IMR-90 (cell line): Measurements from ENCODE around the gene LHFPL3. TPM values are rescaled to one million over a fixed set of nuclear protein-coding genes. Genes with fewer than 3 reads are reported as not detected.

Source experiments
- ATAC-seq: fragments of 200-7000 bp; cut with Tn5 transposase; 2 replicates; pipeline ENCODE4 v1.9.1; 2020; ENCODE audit warnings: low read depth, mild to moderate bottlenecking, moderate library complexity
- BruUV-seq: library from RNA; stranded (reverse); fragments of 400-500 nt; replicated peaks from 2 replicates; lab custom pipeline; 2021; lab: Mats Ljungman, UMichigan
- CTCF ChIA-PET: fragments of 300-600 bp; formaldehyde crosslinking; extraction: SDS; loops from one replicate; lab custom pipeline; 2021; ENCODE audit warnings: antibody characterized with exemption; lab: Yijun Ruan, JAX
- POLR2A ChIA-PET: fragments of 300-600 bp; sonication (Branson Sonifier 250); formaldehyde crosslinking; loops from one replicate; lab custom pipeline; 2022; ENCODE audit warnings: antibody characterized with exemption; ENCODE audit not compliant: unreplicated experiment; lab: Charles Lee
- DNase-seq: peaks from one replicate; pipeline ENCODE4 v3.0.0; 2013
- H2AFZ ChIP-seq: replicated peaks from 2 replicates; pipeline ENCODE3; 2013; ENCODE audit warnings: low read length, mild to moderate bottlenecking; ENCODE audit not compliant: poor library complexity
- H2AK5ac ChIP-seq: 2 replicates; pipeline ENCODE4 v1.6.1; 2013; ENCODE audit warnings: low read depth, low read length, inconsistent platforms
- H2AK9ac ChIP-seq: replicated peaks from 2 replicates; pipeline ENCODE3; 2013; ENCODE audit warnings: mild to moderate bottlenecking, low read depth, low read length, moderate library complexity; ENCODE audit not compliant: poor library complexity
- H2BK120ac ChIP-seq: 2 replicates; pipeline ENCODE4 v1.6.1; 2013; ENCODE audit warnings: low read depth, low read length, inconsistent platforms
- H2BK15ac ChIP-seq: 3 replicates; pipeline ENCODE4 v1.6.1; 2013; ENCODE audit warnings: low read depth, low read length, inconsistent platforms
- H2BK20ac ChIP-seq: 2 replicates; pipeline ENCODE4 v1.6.1; 2013; ENCODE audit warnings: low read depth, mild to moderate bottlenecking, inconsistent platforms, low read length, moderate library complexity
- H2BK5ac ChIP-seq: 2 replicates; pipeline ENCODE4 v1.6.1; 2013; ENCODE audit warnings: mild to moderate bottlenecking, low read depth, low read length, inconsistent platforms; ENCODE audit not compliant: poor library complexity, severe bottlenecking
- H3K14ac ChIP-seq: replicated peaks from 2 replicates; pipeline ENCODE4 v1.6.1; 2013; ENCODE audit warnings: low read depth, low read length, inconsistent platforms
- H3K18ac ChIP-seq: 2 replicates; pipeline ENCODE4 v1.6.1; 2013; ENCODE audit warnings: low read depth, low read length, control low read depth
- H3K23ac ChIP-seq: 2 replicates; pipeline ENCODE4 v1.6.1; 2013; ENCODE audit warnings: low read depth, low read length, inconsistent platforms
- H3K27ac ChIP-seq: 2 replicates; pipeline ENCODE4 v1.5.1; 2013; ENCODE audit warnings: mild to moderate bottlenecking, control low read depth, low read length; ENCODE audit not compliant: insufficient read depth
- H3K27me3 ChIP-seq: 2 replicates; pipeline ENCODE4 v1.6.1; 2013; ENCODE audit warnings: low read length; ENCODE audit not compliant: control insufficient read depth, insufficient read depth
- H3K36me3 ChIP-seq: 2 replicates; pipeline ENCODE4 v1.6.1; 2013; ENCODE audit warnings: low read length, mixed read lengths; ENCODE audit not compliant: control insufficient read depth, insufficient read depth
- H3K4ac ChIP-seq: 2 replicates; pipeline ENCODE4 v1.6.1; 2013; ENCODE audit warnings: low read depth, low read length, inconsistent platforms
- H3K4me1 ChIP-seq: 2 replicates; pipeline ENCODE4 v1.6.1; 2013; ENCODE audit warnings: low read length, mixed read lengths; ENCODE audit not compliant: control insufficient read depth, insufficient read depth
- H3K4me2 ChIP-seq: 2 replicates; pipeline ENCODE4 v1.6.1; 2013; ENCODE audit warnings: low read depth, mild to moderate bottlenecking, control low read depth, low read length, moderate library complexity
- H3K4me3 ChIP-seq: 2 replicates; pipeline ENCODE4 v1.5.1; 2013; ENCODE audit warnings: low read depth, mild to moderate bottlenecking, control low read depth, low read length, moderate library complexity; ENCODE audit not compliant: insufficient read depth
- H3K56ac ChIP-seq: 2 replicates; pipeline ENCODE4 v1.6.1; 2013; ENCODE audit warnings: low read length, inconsistent platforms; ENCODE audit not compliant: insufficient read depth; ENCODE audit errors: extremely low read depth
- H3K79me1 ChIP-seq, 2 experiments: 2 replicates each; pipeline ENCODE4 v1.6.1; 2013; ENCODE audit warnings: low read length in 2 of 2, inconsistent platforms in 1 of 2, low read depth in 1 of 2
- H3K9ac ChIP-seq: 2 replicates; pipeline ENCODE4 v1.6.1; 2013; ENCODE audit warnings: low read depth, low read length, control low read depth
- H3K9me1 ChIP-seq: 2 replicates; pipeline ENCODE4 v1.6.1; 2013; ENCODE audit warnings: low read length, inconsistent platforms; ENCODE audit not compliant: insufficient read depth
- H3K9me3 ChIP-seq: 2 replicates; pipeline ENCODE4 v1.6.1; 2013; ENCODE audit warnings: low read length; ENCODE audit not compliant: control insufficient read depth, insufficient read depth
- H4K20me1 ChIP-seq: 2 replicates; pipeline ENCODE4 v1.6.1; 2013; ENCODE audit warnings: low read length, inconsistent platforms; ENCODE audit not compliant: insufficient read depth
- H4K5ac ChIP-seq: 2 replicates; pipeline ENCODE4 v1.6.1; 2013; ENCODE audit warnings: mild to moderate bottlenecking, low read depth, low read length, control low read depth
- H4K8ac ChIP-seq, 2 experiments: 2 replicates each; pipeline ENCODE4 v1.6.1; 2013; ENCODE audit warnings: low read depth in 2 of 2, low read length in 2 of 2, control low read depth in 1 of 2, inconsistent platforms in 1 of 2
- H4K91ac ChIP-seq: 2 replicates; pipeline ENCODE4 v1.6.1; 2013; ENCODE audit warnings: low read depth, low read length, inconsistent platforms; ENCODE audit not compliant: insufficient read depth
- BHLHE40 ChIP-seq: fragments of 150-350 bp; IDR thresholded peaks from 2 replicates; pipeline ENCODE4 v1.6.1; 2016; ENCODE audit warnings: mild to moderate bottlenecking, low read depth, low read length
- CEBPB ChIP-seq: IDR thresholded peaks from 2 replicates; pipeline ENCODE4 v1.6.1; 2012; ENCODE audit warnings: low read depth, low read length, improper control_type of control experiment
- CHD1 ChIP-seq: IDR thresholded peaks from 2 replicates; pipeline ENCODE4 v1.6.1; 2012; ENCODE audit warnings: low read depth, low read length, improper control_type of control experiment
- FOS ChIP-seq: fragments of 150-350 bp; IDR thresholded peaks from 2 replicates; pipeline ENCODE4 v1.6.1; 2016; ENCODE audit warnings: low read depth, low read length
- MAFK ChIP-seq: IDR thresholded peaks from 2 replicates; pipeline ENCODE4 v1.6.1; 2012; ENCODE audit warnings: low read depth, low read length, improper control_type of control experiment
- MAZ ChIP-seq: IDR thresholded peaks from 2 replicates; pipeline ENCODE4 v1.6.1; 2012; ENCODE audit warnings: low read depth, mild to moderate bottlenecking, low read length, improper control_type of control experiment, moderate library complexity, borderline replicate concordance
- MXI1 ChIP-seq: IDR thresholded peaks from 2 replicates; pipeline ENCODE4 v1.6.1; 2012; ENCODE audit warnings: low read depth, mild to moderate bottlenecking, low read length, moderate library complexity, borderline replicate concordance
- NFE2L2 ChIP-seq: fragments of 150-350 bp; IDR thresholded peaks from 2 replicates; pipeline ENCODE4 v1.6.1; 2016; ENCODE audit warnings: low read depth, mild to moderate bottlenecking, low read length
- POLR2A ChIP-seq: IDR thresholded peaks from 2 replicates; pipeline ENCODE4 v1.6.1; 2012; ENCODE audit warnings: mild to moderate bottlenecking, low read depth, low read length
- RAD21 ChIP-seq: IDR thresholded peaks from 2 replicates; pipeline ENCODE4 v1.6.1; 2012; ENCODE audit warnings: low read length, improper control_type of control experiment
- RCOR1 ChIP-seq: IDR thresholded peaks from 2 replicates; pipeline ENCODE4 v1.6.1; 2012; ENCODE audit warnings: mild to moderate bottlenecking, low read length, improper control_type of control experiment; ENCODE audit not compliant: insufficient replicate concordance
- RFX5 ChIP-seq: IDR thresholded peaks from 2 replicates; pipeline ENCODE4 v1.8.0; 2012; ENCODE audit warnings: low read depth, mild to moderate bottlenecking, low read length, moderate library complexity
- WGBS, 2 experiments: methylation state at CpG; one replicate each; pipeline versions ENCODE4 v1.1.5 to v1.1.7; 2013; ENCODE audit warnings: missing lambda C conversion rate in 2 of 2; ENCODE audit not compliant: insufficient read length in 1 of 2; ENCODE audit errors: extremely low coverage in 2 of 2; 5-methylcytosine and 5-hydroxymethylcytosine counted together
- dilution Hi-C: fragments of 300-500 bp; cut with HindIII; formaldehyde crosslinking; loops from one replicate; pipeline ENCODE4 v1.14.3; 2018; ENCODE audit warnings: low sequenced_read_pairs; ENCODE audit not compliant: unreplicated experiment
- in situ Hi-C: fragments of 300-500 bp; cut with MboI; formaldehyde crosslinking; loops from 3 replicates; pipeline ENCODE4 v1.14.3; 2019; ENCODE audit warnings: low sequenced_read_pairs, inconsistent platforms, mixed read lengths
- intact Hi-C: fragments of 100-400 bp; cut with micrococcal nuclease; formaldehyde crosslinking; loops from 2 replicates; pipeline ENCODE4 v1.10.0; 2022
- polyA plus RNA-seq, 3 experiments: library from polyadenylated mRNA; depleted of rRNA; stranded (reverse); fragments of >200 nt; gene quantifications; 2 replicates each; pipeline ENCODE4 v1.2.3, GENCODE V29; 2012; ENCODE audit warnings: low replicate concordance in 1 of 3
- total RNA-seq: library from RNA; depleted of rRNA; stranded (reverse); fragments of >200 nt; gene quantifications from 2 replicates; pipeline ENCODE4 v1.2.3, GENCODE V29; 2012
- TF ChIP-seq, protein P1 (sequence below): fragments of 150-350 bp; IDR thresholded peaks from 2 replicates; pipeline ENCODE4 v1.6.1; 2017; ENCODE audit warnings: mild to moderate bottlenecking, antibody characterized with exemption, low read length, low read depth
- TF ChIP-seq, protein P2 (sequence below): fragments of 150-350 bp; IDR thresholded peaks from 2 replicates; pipeline ENCODE4 v1.6.1; 2016; ENCODE audit warnings: low read depth, mild to moderate bottlenecking, low read length, moderate library complexity, borderline replicate concordance
- TF ChIP-seq, protein P3 (sequence below): conservative IDR thresholded peaks from 2 replicates; pipeline ENCODE4 v1.5.1; 2012; ENCODE audit warnings: mild to moderate bottlenecking, low read depth, low read length, improper control_type of control experiment

The LHFPL3 gene
- total and polyA plus RNA-seq, 2 of the 4 experiments (the other 2 are of a cell fraction), result not detected

DNA sequence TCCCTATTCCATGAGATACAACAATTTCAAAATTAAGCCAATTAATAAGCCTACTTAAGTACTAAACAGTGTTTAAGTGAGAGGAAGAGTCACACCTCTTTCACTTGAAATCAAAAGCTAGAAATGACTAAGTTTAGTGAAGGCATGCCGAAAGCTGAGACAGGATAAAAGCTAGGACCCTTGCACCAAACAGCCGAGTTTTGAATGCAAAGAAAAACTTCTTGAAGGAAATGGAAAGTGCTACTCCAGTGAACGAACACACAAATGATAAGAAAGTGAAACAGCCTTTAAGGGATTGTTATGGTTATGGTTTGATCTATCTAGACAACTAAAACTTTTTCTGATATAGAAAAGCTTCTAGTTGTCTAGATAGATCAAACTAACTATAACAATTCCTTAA, 550.2 kb downstream of the LHFPL3 start:
- dilution Hi-C loops, result no loop called here
- Histone ChIP-seq H2BK20ac (no peak overlapping the region), H2BK5ac (no peak overlapping the region), H3K4me1 (peaks cover 3% of the 10 kb centered on the region; the same call in 1 of the 2 replicates), H3K9me3 (peaks cover 2% of the 10 kb centered on the region), H2AK5ac (no peak overlapping the region), H2BK15ac (no peak overlapping the region), H4K91ac (no peak overlapping the region), H3K9ac (no peak overlapping the region), H2AFZ (no peak overlapping the region), H4K20me1 (no peaks in the 10 kb centered on the region), H3K56ac (no peak overlapping the region), H3K14ac (no peak overlapping the region), H3K27ac (no peak overlapping the region), H3K36me3 (no peaks in the 10 kb centered on the region), H4K5ac (no peak overlapping the region), H3K79me1 (no peaks in the 10 kb centered on the region), H2BK120ac (no peak overlapping the region), H3K23ac (no peak overlapping the region), H3K18ac (no peak overlapping the region), H3K4me2 (no peak overlapping the region; the same call in 1 of the 2 replicates), H3K27me3 (peaks cover 8% of the 10 kb centered on the region), H2AK9ac (no peak overlapping the region), H4K8ac (no peak overlapping the region), H3K4me3 (no peak overlapping the region), H3K4ac (no peak overlapping the region), H3K9me1 (no peaks in the 10 kb centered on the region)
- no peak for ATAC-seq
- ChIA-PET POLR2A (no interaction called here), CTCF (interaction anchor here (0.6 kb wide), 1 partner anchor 607 kb away, joined by 3 read pairs; no protein-coding TSS in a partner anchor)
- DNase-seq, result no peak
- TF ChIP-seq, protein P1, sequence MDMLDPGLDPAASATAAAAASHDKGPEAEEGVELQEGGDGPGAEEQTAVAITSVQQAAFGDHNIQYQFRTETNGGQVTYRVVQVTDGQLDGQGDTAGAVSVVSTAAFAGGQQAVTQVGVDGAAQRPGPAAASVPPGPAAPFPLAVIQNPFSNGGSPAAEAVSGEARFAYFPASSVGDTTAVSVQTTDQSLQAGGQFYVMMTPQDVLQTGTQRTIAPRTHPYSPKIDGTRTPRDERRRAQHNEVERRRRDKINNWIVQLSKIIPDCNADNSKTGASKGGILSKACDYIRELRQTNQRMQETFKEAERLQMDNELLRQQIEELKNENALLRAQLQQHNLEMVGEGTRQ, result no peak
- no peak for TF ChIP-seq MXI1
- no peak for TF ChIP-seq MAFK
- no peak for TF ChIP-seq POLR2A
- no peak for TF ChIP-seq RAD21
- no peak for TF ChIP-seq FOS
- TF ChIP-seq RFX5, result no peak
- no peak for TF ChIP-seq CEBPB
- TF ChIP-seq NFE2L2, result no peak
- TF ChIP-seq MAZ, result no peak
- TF ChIP-seq BHLHE40, result no peak
- TF ChIP-seq, protein P2, sequence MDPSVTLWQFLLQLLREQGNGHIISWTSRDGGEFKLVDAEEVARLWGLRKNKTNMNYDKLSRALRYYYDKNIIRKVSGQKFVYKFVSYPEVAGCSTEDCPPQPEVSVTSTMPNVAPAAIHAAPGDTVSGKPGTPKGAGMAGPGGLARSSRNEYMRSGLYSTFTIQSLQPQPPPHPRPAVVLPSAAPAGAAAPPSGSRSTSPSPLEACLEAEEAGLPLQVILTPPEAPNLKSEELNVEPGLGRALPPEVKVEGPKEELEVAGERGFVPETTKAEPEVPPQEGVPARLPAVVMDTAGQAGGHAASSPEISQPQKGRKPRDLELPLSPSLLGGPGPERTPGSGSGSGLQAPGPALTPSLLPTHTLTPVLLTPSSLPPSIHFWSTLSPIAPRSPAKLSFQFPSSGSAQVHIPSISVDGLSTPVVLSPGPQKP, result no peak
- TF ChIP-seq, protein P3, sequence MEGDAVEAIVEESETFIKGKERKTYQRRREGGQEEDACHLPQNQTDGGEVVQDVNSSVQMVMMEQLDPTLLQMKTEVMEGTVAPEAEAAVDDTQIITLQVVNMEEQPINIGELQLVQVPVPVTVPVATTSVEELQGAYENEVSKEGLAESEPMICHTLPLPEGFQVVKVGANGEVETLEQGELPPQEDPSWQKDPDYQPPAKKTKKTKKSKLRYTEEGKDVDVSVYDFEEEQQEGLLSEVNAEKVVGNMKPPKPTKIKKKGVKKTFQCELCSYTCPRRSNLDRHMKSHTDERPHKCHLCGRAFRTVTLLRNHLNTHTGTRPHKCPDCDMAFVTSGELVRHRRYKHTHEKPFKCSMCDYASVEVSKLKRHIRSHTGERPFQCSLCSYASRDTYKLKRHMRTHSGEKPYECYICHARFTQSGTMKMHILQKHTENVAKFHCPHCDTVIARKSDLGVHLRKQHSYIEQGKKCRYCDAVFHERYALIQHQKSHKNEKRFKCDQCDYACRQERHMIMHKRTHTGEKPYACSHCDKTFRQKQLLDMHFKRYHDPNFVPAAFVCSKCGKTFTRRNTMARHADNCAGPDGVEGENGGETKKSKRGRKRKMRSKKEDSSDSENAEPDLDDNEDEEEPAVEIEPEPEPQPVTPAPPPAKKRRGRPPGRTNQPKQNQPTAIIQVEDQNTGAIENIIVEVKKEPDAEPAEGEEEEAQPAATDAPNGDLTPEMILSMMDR, result no peak
- TF ChIP-seq CHD1, result no peak
- TF ChIP-seq RCOR1, result no peak
- in situ Hi-C loops, result no loop called here
- intact Hi-C loops, result no loop called here
- 80% methylated on average over 1 of the region's 3 CpGs; no CpG with 5 or more reads in 1 of the 2 experiments for WGBS, 2 experiments
- no TSS peak for BruUV-seq
